Epithelial cell of proximal tubule (primary cell): ENCODE results near the gene HERC4. TPM values are rescaled to one million over a fixed set of nuclear protein-coding genes. Genes with fewer than 3 reads are reported as not detected.
"Not testable (repeated sequence)": the region's sequence is repeated elsewhere in the genome, so short reads cannot be mapped to it uniquely, and the experiment has no call there.

Experiments
- DNase-seq: peaks from one replicate; pipeline ENCODE4 v3.0.0-alpha.2; 2011; ENCODE audit warnings: low read depth
- H3K4me3 ChIP-seq: 2 replicates; pipeline ENCODE4 v1.5.1; 2011; ENCODE audit warnings: low read depth, mild to moderate bottlenecking, low read length
- total RNA-seq: library from RNA; depleted of rRNA; stranded (reverse); fragments of >200 nt; gene quantifications from 2 replicates; pipeline ENCODE4 v1.2.3, GENCODE V29; 2015
- TF ChIP-seq, protein P1 (sequence below): conservative IDR thresholded peaks from 2 replicates; pipeline ENCODE4 v1.5.1; 2012; ENCODE audit warnings: low read depth, mild to moderate bottlenecking, low read length

HERC4 gene
- total RNA-seq, 1 donor from 2014 or later: 27.3 TPM

DNA sequence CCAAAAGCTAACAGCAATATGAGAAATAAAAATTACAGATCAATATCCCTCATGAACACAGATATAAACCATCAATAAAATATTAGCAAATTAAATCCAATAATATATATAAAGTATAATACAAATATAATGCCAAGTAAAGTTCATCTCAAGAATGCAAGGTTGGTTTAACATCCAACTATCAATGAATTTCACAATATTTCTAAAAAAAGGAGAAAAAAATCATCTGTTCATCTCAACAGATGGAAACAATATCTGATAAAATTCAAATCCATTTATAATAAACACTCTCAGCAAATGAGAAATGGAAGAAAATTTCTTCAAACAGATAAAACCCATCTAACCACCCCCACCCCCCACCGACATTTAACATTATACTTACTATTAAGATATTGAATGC is 103.8 kb downstream of the HERC4 start:
- no peak overlapping the region for H3K4me3 ChIP-seq
- TF ChIP-seq, protein P1, sequence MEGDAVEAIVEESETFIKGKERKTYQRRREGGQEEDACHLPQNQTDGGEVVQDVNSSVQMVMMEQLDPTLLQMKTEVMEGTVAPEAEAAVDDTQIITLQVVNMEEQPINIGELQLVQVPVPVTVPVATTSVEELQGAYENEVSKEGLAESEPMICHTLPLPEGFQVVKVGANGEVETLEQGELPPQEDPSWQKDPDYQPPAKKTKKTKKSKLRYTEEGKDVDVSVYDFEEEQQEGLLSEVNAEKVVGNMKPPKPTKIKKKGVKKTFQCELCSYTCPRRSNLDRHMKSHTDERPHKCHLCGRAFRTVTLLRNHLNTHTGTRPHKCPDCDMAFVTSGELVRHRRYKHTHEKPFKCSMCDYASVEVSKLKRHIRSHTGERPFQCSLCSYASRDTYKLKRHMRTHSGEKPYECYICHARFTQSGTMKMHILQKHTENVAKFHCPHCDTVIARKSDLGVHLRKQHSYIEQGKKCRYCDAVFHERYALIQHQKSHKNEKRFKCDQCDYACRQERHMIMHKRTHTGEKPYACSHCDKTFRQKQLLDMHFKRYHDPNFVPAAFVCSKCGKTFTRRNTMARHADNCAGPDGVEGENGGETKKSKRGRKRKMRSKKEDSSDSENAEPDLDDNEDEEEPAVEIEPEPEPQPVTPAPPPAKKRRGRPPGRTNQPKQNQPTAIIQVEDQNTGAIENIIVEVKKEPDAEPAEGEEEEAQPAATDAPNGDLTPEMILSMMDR: no peak
- no peak for DNase-seq

DNA sequence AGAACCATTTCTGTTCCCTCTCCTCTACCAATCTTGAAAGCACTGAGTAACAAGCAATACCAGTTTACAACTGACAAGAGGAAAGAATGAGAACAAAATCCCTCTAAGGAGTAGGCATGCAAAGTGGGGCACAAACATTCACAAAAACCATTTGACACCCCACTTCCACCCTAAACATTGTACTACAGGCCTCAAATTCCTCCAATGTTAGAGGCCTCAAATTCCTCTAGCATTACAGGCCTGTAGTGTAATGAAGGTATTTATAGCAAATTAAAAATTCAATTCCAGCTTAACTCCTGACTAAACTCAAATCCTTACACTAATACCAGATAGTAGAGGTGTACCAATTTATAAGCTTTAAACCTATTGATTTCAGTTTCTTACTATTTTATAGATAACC is 105.2 kb downstream of the HERC4 start:
- TF ChIP-seq, protein P1: no peak
- DNase-seq: no peak
- no peak overlapping the region for H3K4me3 ChIP-seq

DNA sequence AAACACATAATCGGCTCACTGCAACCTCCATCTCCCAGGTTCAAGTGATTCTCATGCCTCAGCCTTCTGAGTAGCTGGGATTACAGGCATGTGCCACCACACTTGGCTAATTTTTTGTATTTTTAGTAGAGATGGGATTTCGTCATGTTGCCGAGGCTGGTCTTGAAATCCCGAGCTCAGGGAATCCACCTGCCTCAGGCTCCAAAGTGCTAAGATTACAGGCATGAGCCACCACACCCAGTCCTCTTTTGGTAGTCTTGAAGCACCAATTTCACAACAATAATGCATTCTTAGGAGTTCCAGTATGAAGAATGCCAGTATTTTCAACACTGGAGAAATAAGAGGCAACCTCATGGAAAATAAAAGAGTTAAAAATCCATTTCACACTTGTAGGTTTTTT is 109.0 kb downstream of the HERC4 start:
- DNase-seq, H3K4me3 ChIP-seq: not testable (repeated sequence)

DNA sequence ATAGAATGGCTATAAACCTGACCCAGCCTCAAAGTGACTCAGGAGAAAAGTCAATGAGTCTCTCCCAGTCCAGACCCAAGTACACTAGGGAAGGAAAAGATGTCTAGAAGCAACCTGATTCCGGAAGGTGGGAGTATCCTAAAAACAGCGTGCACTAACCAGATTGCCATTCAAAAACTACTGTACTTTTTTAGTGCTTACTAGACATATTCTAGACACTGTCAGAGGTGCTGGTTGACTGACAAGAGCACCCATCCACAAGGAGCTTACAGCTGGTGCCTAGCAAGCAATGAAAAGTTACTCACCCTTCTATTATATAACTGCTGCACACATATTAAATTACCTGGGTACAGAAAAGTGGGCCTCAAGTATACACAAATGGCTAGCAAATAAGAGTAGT is 109.6 kb downstream of the HERC4 start:
- TF ChIP-seq, protein P1: no peak
- DNase-seq: no peak
- no peak overlapping the region for H3K4me3 ChIP-seq

GRCh38 chr10:67959839-67960476 is 115.1 kb downstream of the HERC4 start:
- no peak for DNase-seq
- H3K4me3 ChIP-seq: no peak overlapping the region
- TF ChIP-seq, protein P1: no peak

- no peak overlapping the region for H3K4me3 ChIP-seq
- no peak for DNase-seq
- TF ChIP-seq, protein P1: no peak
Observed at GRCh38 chr10:67955614-67956013, 119.5 kb downstream of the HERC4 start.

- TF ChIP-seq, protein P1: no peak
- no peak overlapping the region for H3K4me3 ChIP-seq
- no peak for DNase-seq
Observed at GRCh38 chr10:67943917-67944316, 131.2 kb downstream of the HERC4 start.
